ENCODE measurements around the gene ADAMTS16. TPM values are rescaled to one million over a fixed set of nuclear protein-coding genes. Genes with fewer than 3 reads are reported as not detected.

Gene ADAMTS16
- total and polyA plus RNA-seq, 2 experiments from 2014 or later = 0.11 TPM

- H3K27me3 ChIP-seq (replicated peaks; ENCODE audit: insufficient read depth) = no peaks in the 10 kb centered on the region
- peak; percentile 7 for DNase-seq
Observed at GRCh38 chr5:5158472-5158895, 18.4 kb downstream of the ADAMTS16 start.

GRCh38 chr5:5159282-5160103 lies 19.4 kb downstream of the ADAMTS16 start:
- TF ChIP-seq EZH2phosphoT487 (IDR thresholded peaks at IDR 0.05; ENCODE audit: insufficient read depth, low read depth) (no peak), EZH2 (IDR thresholded peaks at IDR 0.05; ENCODE audit: insufficient read depth, poor library complexity, severe bottlenecking) (no peak)

More at GRCh38 chr5:5158472-5158895, 18.4 kb downstream of the ADAMTS16 start:
- in situ Hi-C loops (cut with MboI) = no loop called here
- 82 to 92% methylated on average over 1 of the region's 1 CpG for WGBS, 2 experiments (ENCODE audit: low coverage in 1 of 2, low lambda C conversion rate in 2 of 2, missing lambda C conversion rate in 2 of 2)
- Histone ChIP-seq H3K27ac (no peak overlapping the region), H4K20me1 (ENCODE audit: insufficient read depth) (no peaks in the 10 kb centered on the region), H3K9ac (no peak overlapping the region), H3K36me3 (ENCODE audit: low read depth) (no peaks in the 10 kb centered on the region), H3K4me2 (ENCODE audit: unreplicated experiment) (no peak overlapping the region), H3K4me1 (ENCODE audit: insufficient read depth) (no peaks in the 10 kb centered on the region), H2AFZ (no peak overlapping the region), H3K79me2 (ENCODE audit: insufficient read depth) (no peaks in the 10 kb centered on the region), H3K4me3 (no peak overlapping the region), H3K9me3 (ENCODE audit: low read depth) (no peaks in the 10 kb centered on the region), H3K9me2 (ENCODE audit: insufficient read depth) (no peaks in the 10 kb centered on the region), H3F3A (ENCODE audit: insufficient read depth) (no peaks in the 10 kb centered on the region)
- no peak for TF ChIP-seq EZH2phosphoT487 (IDR thresholded peaks at IDR 0.05; ENCODE audit: insufficient read depth, low read depth)
- TF ChIP-seq EZH2 (IDR thresholded peaks at IDR 0.05; ENCODE audit: insufficient read depth, poor library complexity, severe bottlenecking) = no peak

GRCh38 chr5:5164163-5164562 lies 24.0 kb downstream of the ADAMTS16 start:
- no peak for TF ChIP-seq EZH2 (IDR thresholded peaks at IDR 0.05; ENCODE audit: insufficient read depth, poor library complexity, severe bottlenecking)
- TF ChIP-seq EZH2phosphoT487 (IDR thresholded peaks at IDR 0.05; ENCODE audit: insufficient read depth, low read depth) = no peak
- no peaks in the 10 kb centered on the region for H3K9me2 ChIP-seq (ENCODE audit: insufficient read depth)
- H4K20me1 ChIP-seq (ENCODE audit: insufficient read depth) = no peaks in the 10 kb centered on the region
- peaks cover 15% of the 10 kb centered on the region for H3K4me1 ChIP-seq (ENCODE audit: insufficient read depth)
- DNase-seq = no peak
- WGBS, 2 experiments (ENCODE audit: low coverage in 1 of 2, low lambda C conversion rate in 2 of 2, missing lambda C conversion rate in 2 of 2) = 60 to 64% methylated on average over 5 of the region's 5 CpGs
- H3K9me3 ChIP-seq (ENCODE audit: low read depth) = no peaks in the 10 kb centered on the region
- H2AFZ ChIP-seq = no peak overlapping the region
- no peaks in the 10 kb centered on the region for H3K79me2 ChIP-seq (ENCODE audit: insufficient read depth)
- in situ Hi-C loops (cut with MboI) = no loop called here
- H3K4me3 ChIP-seq = no peak overlapping the region
- no peaks in the 10 kb centered on the region for H3K27me3 ChIP-seq (replicated peaks; ENCODE audit: insufficient read depth)
- no peak overlapping the region for H3K9ac ChIP-seq
- H3F3A ChIP-seq (ENCODE audit: insufficient read depth) = peaks cover 4% of the 10 kb centered on the region; the same call in 1 of the 2 replicates
- no peak overlapping the region for H3K4me2 ChIP-seq (ENCODE audit: unreplicated experiment)
- H3K27ac ChIP-seq = no peak overlapping the region
- H3K36me3 ChIP-seq (ENCODE audit: low read depth) = no peaks in the 10 kb centered on the region

More at GRCh38 chr5:5159282-5160103, 19.4 kb downstream of the ADAMTS16 start:
- in situ Hi-C loops (cut with MboI) = no loop called here
- Histone ChIP-seq H3F3A (ENCODE audit: insufficient read depth) (no peaks in the 10 kb centered on the region), H2AFZ (no peak overlapping the region), H3K9ac (no peak overlapping the region), H3K27ac (no peak overlapping the region), H3K9me3 (ENCODE audit: low read depth) (no peaks in the 10 kb centered on the region), H3K4me3 (no peak overlapping the region), H4K20me1 (ENCODE audit: insufficient read depth) (no peaks in the 10 kb centered on the region), H3K27me3 (replicated peaks; ENCODE audit: insufficient read depth) (no peaks in the 10 kb centered on the region), H3K79me2 (ENCODE audit: insufficient read depth) (no peaks in the 10 kb centered on the region), H3K4me1 (ENCODE audit: insufficient read depth) (no peaks in the 10 kb centered on the region), H3K4me2 (ENCODE audit: unreplicated experiment) (no peak overlapping the region), H3K9me2 (ENCODE audit: insufficient read depth) (no peaks in the 10 kb centered on the region), H3K36me3 (ENCODE audit: low read depth) (no peaks in the 10 kb centered on the region)
- DNase-seq = no peak
- 26 to 31% methylated on average over 5 of the region's 5 CpGs for WGBS, 2 experiments (ENCODE audit: low coverage in 1 of 2, low lambda C conversion rate in 2 of 2, missing lambda C conversion rate in 2 of 2)

GRCh38 chr5:5165541-5166002 lies 25.4 kb downstream of the ADAMTS16 start:
- no peaks in the 10 kb centered on the region for H3K27me3 ChIP-seq (replicated peaks; ENCODE audit: insufficient read depth)
- H3K36me3 ChIP-seq (ENCODE audit: low read depth) = no peaks in the 10 kb centered on the region
- H3K79me2 ChIP-seq (ENCODE audit: insufficient read depth) = no peaks in the 10 kb centered on the region
- 17 to 23% methylated on average over 9 of the region's 9 CpGs for WGBS, 2 experiments (ENCODE audit: low coverage in 1 of 2, low lambda C conversion rate in 2 of 2, missing lambda C conversion rate in 2 of 2)
- no peak overlapping the region for H3K27ac ChIP-seq
- H4K20me1 ChIP-seq (ENCODE audit: insufficient read depth) = no peaks in the 10 kb centered on the region
- no peak overlapping the region for H3K9ac ChIP-seq
- no peak overlapping the region for H2AFZ ChIP-seq
- TF ChIP-seq EZH2 (IDR thresholded peaks at IDR 0.05; ENCODE audit: insufficient read depth, poor library complexity, severe bottlenecking) (no peak), EZH2phosphoT487 (IDR thresholded peaks at IDR 0.05; ENCODE audit: insufficient read depth, low read depth) (no peak)
- in situ Hi-C loops (cut with MboI) = no loop called here
- H3K9me3 ChIP-seq (ENCODE audit: low read depth) = no peaks in the 10 kb centered on the region
- H3K4me2 ChIP-seq (ENCODE audit: unreplicated experiment) = peak overlapping the region; percentile 15
- H3K4me3 ChIP-seq = no peak overlapping the region
- H3K9me2 ChIP-seq (ENCODE audit: insufficient read depth) = no peaks in the 10 kb centered on the region
- peaks cover 4% of the 10 kb centered on the region; the same call in 1 of the 2 replicates for H3F3A ChIP-seq (ENCODE audit: insufficient read depth)
- H3K4me1 ChIP-seq (ENCODE audit: insufficient read depth) = peaks cover 15% of the 10 kb centered on the region
- peak; percentile 82 for DNase-seq
